NCI-H1048 (cell line): ENCODE measurements around the gene KCNQ1.

Source experiments
- DNase-seq: peaks from one replicate; lab custom pipeline; 2025; lab: John Stamatoyannopoulos, UW

KCNQ1 gene

DNA sequence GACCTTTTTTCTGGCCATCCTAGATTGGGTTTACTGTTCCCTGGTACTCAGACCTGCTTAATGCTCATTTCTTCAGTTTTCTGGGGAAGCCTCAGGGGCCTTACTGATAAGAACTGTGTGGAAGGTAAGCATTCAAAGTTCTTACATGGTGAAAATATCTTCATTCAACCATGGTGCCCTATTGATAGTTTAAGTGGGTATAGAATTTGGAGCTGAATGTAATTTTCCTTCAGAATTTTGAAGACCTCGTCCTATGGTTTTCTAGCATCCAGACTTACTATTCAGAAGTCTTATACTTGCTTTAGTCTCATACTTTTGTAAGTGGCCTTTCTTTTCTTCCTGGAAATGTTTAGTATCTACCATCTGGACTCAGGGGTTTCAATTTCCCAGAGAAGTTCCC is 365.0 kb downstream of the KCNQ1 start:
- DNase-seq, result no peak

- no peak for DNase-seq
Observed at GRCh38 chr11:2810411-2811205, 365.8 kb downstream of the KCNQ1 start.

GRCh38 chr11:2811206-2812091 is 366.6 kb downstream of the KCNQ1 start:
- no peak for DNase-seq

- DNase-seq, result no peak
Observed at GRCh38 chr11:2812371-2812991, 367.7 kb downstream of the KCNQ1 start.

GRCh38 chr11:2813141-2813908 is 368.5 kb downstream of the KCNQ1 start:
- DNase-seq, result no peak

- no peak for DNase-seq
Observed at GRCh38 chr11:2813968-2814367, 369.2 kb downstream of the KCNQ1 start.

- DNase-seq, result no peak
Observed at GRCh38 chr11:2814751-2815150, 369.9 kb downstream of the KCNQ1 start.

DNA sequence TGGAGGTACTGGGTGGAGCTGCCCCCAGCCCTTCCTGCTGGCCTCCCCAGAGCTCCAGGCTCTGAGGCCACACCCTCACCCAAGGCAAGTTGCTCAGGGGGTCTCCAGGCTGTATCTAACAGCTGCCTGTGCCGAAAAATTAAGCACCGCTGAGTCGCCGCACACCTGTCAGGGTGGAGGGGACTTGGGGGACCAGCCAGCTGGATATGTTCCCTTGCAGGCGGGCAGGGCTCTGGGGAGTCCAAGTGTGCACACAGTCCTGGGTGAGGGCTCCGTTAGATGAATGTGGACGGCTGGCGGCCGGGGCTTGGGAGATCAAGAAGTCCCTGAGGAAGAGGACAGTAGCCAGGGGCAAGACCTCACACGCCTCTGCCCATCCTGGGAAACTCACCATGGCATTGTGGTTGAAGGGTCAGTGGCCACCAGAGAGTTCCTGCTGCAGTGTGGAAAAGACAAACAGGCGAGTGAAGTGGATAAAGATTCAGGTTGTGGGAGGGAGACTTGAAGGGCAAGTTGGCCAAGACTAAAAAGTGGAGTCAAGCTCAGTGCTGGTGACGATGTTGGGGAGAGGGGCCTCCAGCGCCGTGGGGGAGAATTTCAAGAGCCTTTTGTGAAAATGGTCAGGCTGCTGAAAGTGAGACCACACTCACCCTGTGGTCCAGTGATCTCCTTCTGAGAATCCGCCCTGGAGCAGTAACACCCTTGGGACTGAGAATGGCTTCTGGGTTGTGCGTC is 371.1 kb downstream of the KCNQ1 start:
- DNase-seq, result no peak

- no peak for DNase-seq
Observed at GRCh38 chr11:2816523-2816922, 371.7 kb downstream of the KCNQ1 start.

- DNase-seq, result no peak
Observed at GRCh38 chr11:2816941-2817421, 372.2 kb downstream of the KCNQ1 start.

DNA sequence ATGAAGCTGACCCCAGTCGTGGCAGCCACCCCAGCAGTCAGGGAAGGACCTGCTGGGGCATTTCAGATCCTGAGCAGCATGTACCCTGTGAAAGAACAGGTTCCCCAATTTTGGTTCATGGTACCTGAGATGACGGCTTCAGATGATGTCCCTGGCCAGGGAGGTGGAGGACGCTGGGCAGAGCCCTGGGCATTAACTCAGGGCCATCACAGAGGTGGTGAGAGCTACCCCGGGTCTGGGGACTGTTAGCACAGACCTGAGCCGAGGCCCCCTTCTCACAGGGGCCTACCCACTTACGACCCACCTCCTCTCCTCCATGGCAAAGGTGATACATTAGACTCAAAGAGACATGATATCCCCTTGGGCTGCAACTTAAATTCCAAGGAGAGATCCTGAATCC is 372.6 kb downstream of the KCNQ1 start:
- no peak for DNase-seq

- no peak for DNase-seq
Observed at GRCh38 chr11:2818021-2818420, 373.2 kb downstream of the KCNQ1 start.

- no peak for DNase-seq
Observed at GRCh38 chr11:2818503-2818902, 373.7 kb downstream of the KCNQ1 start.

DNA sequence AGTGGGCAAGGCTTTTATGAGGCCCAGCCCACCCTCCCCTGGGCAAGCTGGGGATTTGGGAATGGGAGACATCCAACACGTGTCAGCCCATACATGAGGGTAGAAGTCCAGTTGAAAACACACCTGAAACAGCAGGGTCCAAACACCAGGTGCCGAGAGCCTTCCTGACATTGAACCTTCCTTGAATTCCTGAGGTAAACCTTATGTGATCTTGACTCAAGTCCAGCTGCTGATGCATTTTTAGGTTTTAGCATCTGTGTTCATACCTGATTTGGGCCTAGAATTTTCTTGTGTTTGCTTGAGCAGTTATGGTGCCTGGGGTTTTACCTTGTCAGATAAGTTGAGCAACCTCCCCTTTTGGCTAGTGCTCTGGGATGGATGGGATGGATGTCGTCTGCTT is 374.5 kb downstream of the KCNQ1 start:
- DNase-seq, result no peak

DNA sequence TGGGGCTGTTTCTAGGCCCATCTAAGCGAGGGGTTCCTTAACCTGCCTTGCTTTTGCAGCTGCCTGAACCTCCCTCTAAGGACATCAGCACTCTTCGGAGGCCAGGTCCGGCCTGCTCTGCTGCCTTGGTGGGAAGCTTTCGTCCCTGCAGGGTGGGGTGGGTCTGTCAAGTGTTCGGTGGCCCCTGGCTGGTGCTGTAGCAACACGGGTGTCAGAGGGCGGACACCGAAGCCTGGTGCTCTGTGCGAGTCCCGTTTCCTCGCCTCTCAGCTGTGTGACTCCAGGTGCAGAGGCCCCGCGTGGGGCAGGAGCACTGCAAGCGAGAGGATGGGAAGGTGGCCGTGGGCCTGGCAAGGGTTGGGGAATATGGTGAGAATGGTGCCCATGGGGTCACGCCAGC is 376.2 kb downstream of the KCNQ1 start:
- DNase-seq, result no peak

DNA sequence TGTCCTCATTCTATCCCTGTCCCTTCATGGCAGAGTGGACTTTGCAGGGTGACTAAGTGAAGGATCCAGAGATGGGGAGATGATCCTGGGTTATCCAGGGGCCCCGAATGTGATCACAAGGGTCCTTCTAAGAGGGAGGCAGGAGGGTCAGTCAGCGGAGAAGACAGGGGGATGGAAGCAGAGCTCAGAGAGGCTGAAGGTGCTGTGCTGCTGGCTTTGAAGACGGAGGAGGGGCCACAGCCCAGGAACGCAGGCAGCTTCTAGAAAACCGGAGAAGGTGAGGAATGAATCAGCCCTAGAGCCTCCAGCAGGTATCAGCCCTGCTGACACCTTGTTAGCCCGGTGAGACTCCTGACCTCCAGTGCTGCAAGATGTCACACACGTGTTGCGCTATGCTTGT is 377.1 kb downstream of the KCNQ1 start:
- DNase-seq, result no peak

GRCh38 chr11:2824851-2825250 is 380.0 kb downstream of the KCNQ1 start:
- DNase-seq, result no peak

DNA sequence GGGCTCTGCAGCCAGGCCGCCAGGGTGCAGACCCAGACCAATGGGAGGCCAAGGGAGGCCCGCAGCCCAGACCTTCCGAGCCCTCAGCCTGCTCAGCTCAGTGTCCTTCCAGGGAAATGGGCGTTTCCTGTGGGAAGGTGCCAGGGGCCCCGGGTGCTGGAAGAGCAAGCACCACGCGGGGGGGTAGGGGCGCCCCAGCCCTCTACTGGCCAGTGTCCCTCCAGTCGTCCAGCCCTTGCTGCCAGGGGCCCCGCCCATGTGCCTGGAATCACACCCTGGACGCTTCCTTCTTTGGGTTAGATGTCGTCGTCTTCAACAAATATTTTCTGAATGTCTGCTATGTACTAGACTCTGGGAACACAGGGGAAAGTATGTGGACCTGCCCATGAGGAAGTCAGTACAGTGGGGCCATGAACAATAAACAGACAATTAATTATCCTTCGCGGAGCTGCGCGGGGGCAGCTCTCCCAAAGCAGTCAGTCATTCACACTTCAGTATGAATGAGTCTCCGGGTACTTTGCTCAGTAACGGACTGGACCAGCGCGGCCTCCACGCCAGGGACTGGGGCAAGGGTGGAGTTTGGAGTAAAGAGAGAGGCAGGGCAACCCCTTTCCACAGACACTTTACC is 380.6 kb downstream of the KCNQ1 start:
- no peak for DNase-seq

DNA sequence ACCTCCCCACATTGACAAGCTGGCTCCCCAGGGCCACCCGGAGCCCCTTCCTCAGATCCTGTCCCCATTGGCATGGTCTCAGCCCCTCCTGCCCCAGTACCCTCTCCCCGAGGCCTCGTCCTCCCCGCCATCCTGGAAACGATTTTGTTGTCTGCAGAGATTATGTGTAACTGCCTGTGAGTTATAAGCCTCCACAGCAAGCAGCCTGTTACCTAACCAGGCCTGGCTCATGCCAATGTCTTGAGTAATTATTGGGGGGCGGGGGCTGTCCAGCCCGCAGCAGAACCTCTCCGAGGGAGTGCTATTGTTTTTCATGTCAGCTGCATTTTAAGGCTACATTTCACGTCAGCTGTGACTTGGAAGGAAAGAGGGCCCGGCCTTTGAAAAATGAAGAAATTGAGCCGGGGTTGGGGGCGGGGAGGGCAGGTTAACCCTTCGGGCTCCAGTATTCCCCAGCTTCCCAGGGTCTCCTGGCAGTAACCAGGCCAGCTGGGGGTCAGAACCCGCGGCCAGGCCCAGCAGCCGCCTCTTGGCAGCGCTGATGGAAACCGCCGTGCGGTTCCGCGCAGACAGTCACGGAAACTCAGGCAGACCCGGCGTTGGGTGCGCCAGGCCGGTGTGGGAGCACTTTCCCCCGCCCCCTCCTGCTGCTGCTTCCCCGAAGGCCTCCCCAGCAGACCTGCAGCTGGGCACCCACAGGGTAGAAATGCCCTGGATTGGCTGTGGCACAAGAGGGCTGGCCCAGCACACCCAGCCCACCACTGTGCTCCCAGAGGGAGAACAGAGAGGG is 381.3 kb downstream of the KCNQ1 start:
- no peak for DNase-seq

DNA sequence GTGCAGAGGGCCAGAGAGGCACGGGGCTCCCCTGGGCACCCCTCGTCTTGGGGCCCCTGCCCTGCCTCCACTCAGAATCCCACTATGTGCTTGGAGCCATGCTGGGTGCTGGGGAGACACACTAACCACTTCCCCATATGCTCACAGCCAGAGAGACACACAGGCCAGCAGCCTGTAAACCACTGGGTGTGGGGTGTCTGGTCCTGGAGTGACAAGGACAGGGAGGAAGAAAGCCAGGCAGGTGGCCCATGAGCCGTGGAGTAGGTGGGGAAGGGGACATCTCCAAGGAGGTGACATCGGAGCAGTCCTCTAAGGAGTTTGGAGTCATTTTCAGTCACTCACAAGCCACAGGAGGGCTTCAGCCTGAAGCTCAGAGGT is 381.9 kb downstream of the KCNQ1 start:
- no peak for DNase-seq
